Sigmoid colon (tissue), 4 donors: ENCODE data around the gene ERVK3-1.

Experiments used
- POLR2A ChIP-seq, 2 donors: fragments of 450-650 bp; IDR thresholded peaks; one replicate each; pipeline ENCODE4 v1.6.1; 2016; ENCODE audit warnings: antibody characterized with exemption in 2 of 2, mild to moderate bottlenecking in 2 of 2, moderate library complexity in 2 of 2
- POLR2AphosphoS5 ChIP-seq, 4 donors: sonication (generic); formaldehyde crosslinking; IDR thresholded peaks; one replicate each; pipeline ENCODE4 v1.6.1; 2017; ENCODE audit warnings: antibody characterized with exemption in 4 of 4
- TF ChIP-seq, protein P1 (sequence below), 4 experiments: fragments of 450-650 bp in 3 of 4; fragments of 200-600 bp in 1 of 4; IDR thresholded peaks; one replicate each; pipeline ENCODE4 v1.5.1; 2016 to 2019; ENCODE audit warnings: antibody characterized with exemption in 4 of 4, mild to moderate bottlenecking in 3 of 4, moderate library complexity in 2 of 4

DNA sequence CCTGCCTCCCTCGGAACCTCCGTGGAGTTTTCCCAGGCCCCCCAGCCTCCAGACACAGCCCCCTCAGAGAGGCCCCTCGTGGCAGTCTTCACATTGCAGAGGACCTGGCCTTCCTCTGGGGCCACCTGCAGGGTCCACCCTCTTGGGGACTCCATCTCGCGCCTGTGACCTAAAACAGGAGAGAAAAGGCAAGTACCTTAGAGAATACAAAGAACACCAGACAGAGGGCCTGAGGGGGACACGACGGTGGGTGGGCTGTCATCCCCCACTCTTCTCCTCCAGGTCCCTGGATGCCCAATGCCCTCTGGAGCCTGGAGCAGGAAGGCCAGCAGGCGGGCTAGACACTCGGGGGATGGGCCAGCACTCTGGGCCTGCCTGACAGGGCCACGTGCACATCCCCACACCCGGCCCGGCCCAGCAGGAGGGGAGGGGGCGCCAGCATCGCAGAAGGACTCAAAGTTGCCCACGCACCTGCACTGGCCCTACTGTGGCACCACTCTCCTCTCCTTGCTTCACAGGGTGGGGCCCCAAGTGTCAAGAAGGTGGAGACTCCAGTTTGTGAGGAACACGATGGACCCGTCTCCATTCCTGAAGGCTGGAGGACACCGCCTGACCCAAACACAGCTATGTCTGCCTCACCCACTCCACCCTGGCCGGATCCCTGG is 52.4 kb downstream of the ERVK3-1 start:
- TF ChIP-seq POLR2AphosphoS5 (IDR thresholded peaks at IDR 0.05): no peak
- TF ChIP-seq, protein P1, sequence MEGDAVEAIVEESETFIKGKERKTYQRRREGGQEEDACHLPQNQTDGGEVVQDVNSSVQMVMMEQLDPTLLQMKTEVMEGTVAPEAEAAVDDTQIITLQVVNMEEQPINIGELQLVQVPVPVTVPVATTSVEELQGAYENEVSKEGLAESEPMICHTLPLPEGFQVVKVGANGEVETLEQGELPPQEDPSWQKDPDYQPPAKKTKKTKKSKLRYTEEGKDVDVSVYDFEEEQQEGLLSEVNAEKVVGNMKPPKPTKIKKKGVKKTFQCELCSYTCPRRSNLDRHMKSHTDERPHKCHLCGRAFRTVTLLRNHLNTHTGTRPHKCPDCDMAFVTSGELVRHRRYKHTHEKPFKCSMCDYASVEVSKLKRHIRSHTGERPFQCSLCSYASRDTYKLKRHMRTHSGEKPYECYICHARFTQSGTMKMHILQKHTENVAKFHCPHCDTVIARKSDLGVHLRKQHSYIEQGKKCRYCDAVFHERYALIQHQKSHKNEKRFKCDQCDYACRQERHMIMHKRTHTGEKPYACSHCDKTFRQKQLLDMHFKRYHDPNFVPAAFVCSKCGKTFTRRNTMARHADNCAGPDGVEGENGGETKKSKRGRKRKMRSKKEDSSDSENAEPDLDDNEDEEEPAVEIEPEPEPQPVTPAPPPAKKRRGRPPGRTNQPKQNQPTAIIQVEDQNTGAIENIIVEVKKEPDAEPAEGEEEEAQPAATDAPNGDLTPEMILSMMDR (IDR thresholded peaks at IDR 0.05): no peak
- no peak for TF ChIP-seq POLR2A (IDR thresholded peaks at IDR 0.05)
